GM12875 (cell line): ENCODE results near the gene PPP3CA.
"Not testable (repeated sequence)": the region's sequence is repeated elsewhere in the genome, so short reads cannot be mapped to it uniquely, and the experiment has no call there.

Experiments
- H3K4me3 ChIP-seq: one replicate; pipeline ENCODE4 v1.5.1; 2011; ENCODE audit warnings: low read depth, low read length, control low read depth
- CTCF ChIP-seq: IDR thresholded peaks from 2 replicates; pipeline ENCODE4 v1.5.1; 2011; ENCODE audit warnings: low read depth, mild to moderate bottlenecking, control low read depth, inconsistent platforms, low read length, moderate library complexity, borderline replicate concordance; ENCODE audit not compliant: insufficient read depth

The PPP3CA gene

DNA sequence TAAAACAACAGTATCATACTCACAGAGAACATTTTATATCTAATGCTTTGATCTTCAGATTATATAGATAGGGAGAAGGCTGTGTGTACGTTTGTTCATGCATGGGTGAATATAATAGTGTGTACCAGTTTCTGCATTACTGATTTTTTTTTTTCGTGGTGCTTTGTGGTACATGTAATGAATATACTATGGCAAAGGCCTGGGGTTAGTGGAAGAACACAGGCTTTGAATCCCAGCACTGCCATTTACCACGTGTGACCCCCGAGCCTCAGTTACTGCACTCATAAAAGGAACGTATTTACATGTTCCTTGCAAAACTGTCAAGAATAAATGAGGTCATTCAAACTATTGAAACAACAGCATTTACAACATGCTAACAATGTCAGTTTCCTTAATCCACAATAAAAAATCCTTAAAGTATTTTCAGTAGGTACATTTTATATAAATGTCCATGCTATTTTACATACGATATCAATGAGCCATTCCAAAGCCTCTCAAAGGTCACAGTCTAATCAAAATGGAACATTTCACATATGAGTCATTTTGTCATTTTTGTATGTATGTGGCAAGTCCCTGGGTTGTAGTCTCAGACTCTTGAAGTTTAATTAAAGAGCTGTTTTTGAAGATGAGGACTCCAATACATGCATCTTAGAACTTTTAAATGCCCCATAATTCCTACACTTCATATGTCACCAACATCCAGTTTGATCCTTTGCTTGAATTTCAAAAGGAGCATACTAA lies 242.8 kb downstream of the PPP3CA start:
- no peak overlapping the region for H3K4me3 ChIP-seq
- no peak for TF ChIP-seq CTCF

GRCh38 chr4:101103381-101104142 lies 243.8 kb downstream of the PPP3CA start:
- TF ChIP-seq CTCF: no peak
- no peak overlapping the region for H3K4me3 ChIP-seq

DNA sequence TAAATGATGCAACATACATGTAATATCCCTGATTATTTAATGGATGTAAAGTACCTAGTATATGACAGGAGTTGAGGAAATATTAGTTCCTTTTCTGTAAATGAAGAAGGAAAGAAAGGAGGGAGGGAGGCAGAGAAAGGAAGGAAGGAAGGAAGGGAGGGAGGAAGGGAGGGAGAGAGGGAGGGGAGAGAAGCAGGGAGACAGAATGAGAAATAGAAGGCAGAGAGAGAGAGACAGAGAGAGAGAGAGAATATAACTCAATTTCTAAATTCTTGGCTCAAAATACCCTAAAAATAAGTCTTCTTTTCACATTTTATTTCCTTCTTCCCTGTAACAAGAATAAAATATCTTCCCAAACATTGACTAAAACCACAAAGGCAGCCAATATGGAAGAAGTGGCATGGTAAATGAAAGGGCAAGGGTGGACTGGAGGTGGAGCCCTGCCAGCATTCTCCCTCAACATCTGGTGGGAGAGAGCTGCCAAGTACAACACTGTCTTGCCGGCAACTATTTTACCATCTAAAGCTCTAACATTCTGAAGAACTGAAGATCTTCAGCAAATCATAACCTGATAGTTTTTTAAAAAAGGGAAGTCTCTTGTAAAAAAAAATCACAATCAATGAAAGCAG lies 245.1 kb downstream of the PPP3CA start:
- H3K4me3 ChIP-seq: no peak overlapping the region
- TF ChIP-seq CTCF: no peak

- no peak overlapping the region for H3K4me3 ChIP-seq
- TF ChIP-seq CTCF: no peak
These were observed 246.3 kb downstream of the PPP3CA start for GRCh38 chr4:101101072-101101471.

DNA sequence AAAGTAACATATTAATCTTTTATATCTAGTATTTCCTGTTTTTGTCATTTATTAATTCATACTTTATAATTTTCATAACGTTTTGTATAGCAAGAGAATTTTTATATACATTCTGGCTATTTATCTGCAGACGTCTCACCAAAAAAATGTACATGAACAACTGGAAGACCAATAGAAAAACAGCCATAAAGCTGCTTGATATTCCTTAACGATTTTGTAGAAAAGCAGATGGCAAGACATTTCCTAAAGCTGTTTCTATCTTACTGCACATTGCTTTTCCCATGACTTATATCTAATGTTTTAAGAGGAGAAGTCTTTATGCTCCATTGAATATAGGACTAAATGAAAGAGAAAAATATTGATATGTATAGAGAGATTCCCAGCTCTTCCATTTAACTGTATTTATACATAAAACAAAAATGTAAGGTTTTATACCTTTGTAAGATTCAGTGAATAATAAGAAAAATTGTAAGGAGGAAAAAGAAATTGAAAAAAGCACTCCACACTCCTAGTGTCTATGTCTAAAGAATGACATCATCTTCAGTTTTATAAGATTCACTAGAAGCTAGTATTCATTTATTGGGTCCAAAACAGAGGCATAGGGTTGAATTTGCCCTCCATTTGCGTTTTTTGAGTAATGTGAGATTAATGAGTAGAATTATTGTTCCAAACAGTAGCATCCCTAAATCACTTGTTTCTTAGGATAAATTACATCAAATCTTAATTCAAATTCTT lies 248.5 kb downstream of the PPP3CA start:
- no peak overlapping the region for H3K4me3 ChIP-seq
- no peak for TF ChIP-seq CTCF

GRCh38 chr4:101092609-101093008 lies 254.7 kb downstream of the PPP3CA start:
- not testable (repeated sequence) for H3K4me3 ChIP-seq

- TF ChIP-seq CTCF: no peak
- H3K4me3 ChIP-seq: no peak overlapping the region
These were observed 258.2 kb downstream of the PPP3CA start for GRCh38 chr4:101089168-101089567.
